HepG2 (cell line): ENCODE data around the gene HNRNPA1. TPM values are rescaled to one million over a fixed set of nuclear protein-coding genes. Genes with fewer than 3 reads are reported as not detected.

Experiments
- ATM ChIP-seq: fragments of 450-650 bp; IDR thresholded peaks from 2 replicates; pipeline ENCODE4 v1.7.1; 2017; ENCODE audit warnings: mild to moderate bottlenecking, borderline replicate concordance
- GABPB1 ChIP-seq: IDR thresholded peaks from 2 replicates; pipeline ENCODE4 v1.6.1; 2016; ENCODE audit warnings: mild to moderate bottlenecking, missing genetic modification reagents, moderate library complexity, missing compliant biosample characterization
- GLI4 ChIP-seq: sonication (generic); formaldehyde crosslinking; IDR thresholded peaks from 2 replicates; pipeline ENCODE4 v1.5.1; 2020; ENCODE audit warnings: missing genetic modification reagents, mild to moderate bottlenecking, moderate library complexity, borderline replicate concordance
- MED13 ChIP-seq: sonication (generic); formaldehyde crosslinking; IDR thresholded peaks from 2 replicates; pipeline ENCODE4 v1.5.0; 2020; ENCODE audit warnings: missing genetic modification reagents
- MED8 ChIP-seq: sonication (generic); formaldehyde crosslinking; IDR thresholded peaks from 2 replicates; pipeline ENCODE4 v1.8.1; 2023; ENCODE audit warnings: mild to moderate bottlenecking, missing genetic modification reagents; ENCODE audit not compliant: insufficient replicate concordance
- MEF2D ChIP-seq: sonication (generic); formaldehyde crosslinking; IDR thresholded peaks from 2 replicates; pipeline ENCODE4 v1.5.1; 2020; ENCODE audit warnings: mild to moderate bottlenecking, missing genetic modification reagents
- REXO4 ChIP-seq: sonication (generic); formaldehyde crosslinking; IDR thresholded peaks from 2 replicates; pipeline ENCODE4 v1.8.0; 2022; ENCODE audit warnings: missing genetic modification reagents, mild to moderate bottlenecking, borderline replicate concordance
- RFXANK ChIP-seq: IDR thresholded peaks from 2 replicates; pipeline ENCODE4 v1.6.1; 2016
- SIN3B ChIP-seq: fragments of 150-350 bp; IDR thresholded peaks from 2 replicates; pipeline ENCODE4 v1.6.1; 2014; ENCODE audit warnings: low read length
- SMYD3 ChIP-seq: sonication (generic); formaldehyde crosslinking; IDR thresholded peaks from 2 replicates; pipeline ENCODE4 v1.8.1; 2023; ENCODE audit warnings: mild to moderate bottlenecking, missing genetic modification reagents
- TCF12 ChIP-seq, 2 experiments: fragments of 450-650 bp in 1 of 2; sonication (generic) in 1 of 2; formaldehyde crosslinking in 1 of 2; IDR thresholded peaks; 2 replicates each; pipeline versions ENCODE4 v1.6.1 to v1.8.0; 2017 to 2022; ENCODE audit warnings: antibody characterized with exemption in 1 of 2, mild to moderate bottlenecking in 1 of 2, missing genetic modification reagents in 1 of 2, moderate library complexity in 1 of 2
- THAP9 ChIP-seq: sonication (generic); formaldehyde crosslinking; IDR thresholded peaks from 2 replicates; pipeline ENCODE4; 2020; ENCODE audit warnings: missing genetic modification reagents, mild to moderate bottlenecking, borderline replicate concordance
- ZC3H13 ChIP-seq: sonication (generic); formaldehyde crosslinking; IDR thresholded peaks from 2 replicates; pipeline ENCODE4 v1.8.1; 2023; ENCODE audit warnings: mild to moderate bottlenecking, missing genetic modification reagents, moderate library complexity
- ZNF34 ChIP-seq: sonication (generic); formaldehyde crosslinking; IDR thresholded peaks from 2 replicates; pipeline ENCODE4 v1.4.0; 2020; ENCODE audit warnings: mild to moderate bottlenecking, missing genetic modification reagents, borderline replicate concordance
- ZNF549 ChIP-seq: sonication (generic); formaldehyde crosslinking; IDR thresholded peaks from 2 replicates; pipeline ENCODE4 v1.5.0; 2020; ENCODE audit warnings: missing genetic modification reagents
- ZNF564 ChIP-seq: sonication (generic); formaldehyde crosslinking; IDR thresholded peaks from 2 replicates; pipeline ENCODE4 v1.8.1; 2023; ENCODE audit warnings: mild to moderate bottlenecking, missing genetic modification reagents
- ZNF569 ChIP-seq: sonication (generic); formaldehyde crosslinking; IDR thresholded peaks from 2 replicates; pipeline ENCODE4 v1.5.0; 2020; ENCODE audit warnings: mild to moderate bottlenecking, missing genetic modification reagents, moderate library complexity, borderline replicate concordance
- ZNF770 ChIP-seq: sonication (generic); formaldehyde crosslinking; IDR thresholded peaks from 2 replicates; pipeline ENCODE4 v1.5.0; 2020; ENCODE audit warnings: mild to moderate bottlenecking, missing genetic modification reagents
- ZNF773 ChIP-seq: sonication (generic); formaldehyde crosslinking; IDR thresholded peaks from 2 replicates; pipeline ENCODE4 v1.4.0; 2020; ENCODE audit warnings: missing genetic modification reagents, borderline replicate concordance
- ZNF879 ChIP-seq: sonication (generic); formaldehyde crosslinking; IDR thresholded peaks from 2 replicates; pipeline ENCODE4 v1.8.1; 2023; ENCODE audit warnings: missing genetic modification reagents
- polyA plus RNA-seq, 8 experiments: library from polyadenylated mRNA; depleted of rRNA in 3 of 8; stranded (reverse) in 7 of 8; unstranded in 1 of 8; fragments of >200 nt; fragmentation: Illumina TruSeq in 4 of 8; extraction: Trizol in 4 of 8; gene quantifications; 2 replicates each; pipeline versions ENCODE4 v1.2.1 to v1.2.3, GENCODE V29; 2011 to 2016; ENCODE audit warnings: low read depth in 4 of 8, missing spikeins in 1 of 8, mixed read lengths in 1 of 8; ENCODE audit not compliant: insufficient read depth in 1 of 8
- total RNA-seq, 5 experiments: library from RNA; depleted of rRNA; stranded (reverse); fragments of >200 nt; fragmentation: Illumina TruSeq; extraction: Trizol; gene quantifications; 2 replicates each; pipeline ENCODE4 v1.2.3, GENCODE V29; 2016; ENCODE audit warnings: low read depth in 1 of 5
- TF ChIP-seq, protein P1 (sequence below): sonication (generic); formaldehyde crosslinking; IDR thresholded peaks from 2 replicates; pipeline ENCODE4 v1.4.0; 2020; ENCODE audit warnings: missing genetic modification reagents
- TF ChIP-seq, protein P2 (sequence below): sonication (generic); formaldehyde crosslinking; IDR thresholded peaks from 2 replicates; pipeline ENCODE4 v1.4.0; 2020; ENCODE audit warnings: missing genetic modification reagents

The HNRNPA1 gene
- total and polyA plus RNA-seq, 2 of the 13 experiments (the other 11 are each of a cell fraction or from before 2014, with no cell fraction given): 535 to 1,820 TPM

- TF ChIP-seq SIN3B: 0 out of 2 replicates have a peak, but pooled peaks have one; percentile 33
- TF ChIP-seq ZNF34 (CRISPR knock-in tag): no peak
- no peak for TF ChIP-seq ZNF879 (CRISPR knock-in tag)
- no peak for TF ChIP-seq ATM
- TF ChIP-seq MED13 (CRISPR knock-in tag): 0 out of 2 replicates have a peak, but pooled peaks have one; percentile 76
- TF ChIP-seq, protein P1, sequence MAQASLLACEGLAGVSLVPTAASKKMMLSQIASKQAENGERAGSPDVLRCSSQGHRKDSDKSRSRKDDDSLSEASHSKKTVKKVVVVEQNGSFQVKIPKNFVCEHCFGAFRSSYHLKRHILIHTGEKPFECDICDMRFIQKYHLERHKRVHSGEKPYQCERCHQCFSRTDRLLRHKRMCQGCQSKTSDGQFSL (CRISPR knock-in tag): peak; percentile 75
- TF ChIP-seq ZNF549: no peak
- peak; percentile 70; the same call in 1 of the 2 replicates for TF ChIP-seq SMYD3
- 0 out of 2 replicates have a peak, but pooled peaks have one; percentile 19 for TF ChIP-seq ZNF564
- no peak; the same call in 1 of the 2 replicates for TF ChIP-seq RFXANK (CRISPR knock-in tag)
- peak; percentile 34 for TF ChIP-seq MED8 (CRISPR knock-in tag)
- 0 out of 2 replicates have a peak, but pooled peaks have one; percentile 15 for TF ChIP-seq ZNF770
- no peak for TF ChIP-seq TCF12 (IDR thresholded peaks at IDR 0.05)
- no peak for TF ChIP-seq TCF12 (CRISPR knock-in tag; IDR thresholded peaks at IDR 0.05)
- TF ChIP-seq MEF2D: 0 out of 2 replicates have a peak, but pooled peaks have one; percentile 23
- TF ChIP-seq ZNF773 (CRISPR knock-in tag): no peak
- peak; percentile 59 for TF ChIP-seq GABPB1
- peak; percentile 30; the same call in 1 of the 2 replicates for TF ChIP-seq ZNF569
- TF ChIP-seq ZC3H13: no peak
- TF ChIP-seq REXO4 (CRISPR knock-in tag): no peak
- peak; percentile 90; the same call in 1 of the 2 replicates for TF ChIP-seq THAP9 (CRISPR knock-in tag)
- TF ChIP-seq, protein P2, sequence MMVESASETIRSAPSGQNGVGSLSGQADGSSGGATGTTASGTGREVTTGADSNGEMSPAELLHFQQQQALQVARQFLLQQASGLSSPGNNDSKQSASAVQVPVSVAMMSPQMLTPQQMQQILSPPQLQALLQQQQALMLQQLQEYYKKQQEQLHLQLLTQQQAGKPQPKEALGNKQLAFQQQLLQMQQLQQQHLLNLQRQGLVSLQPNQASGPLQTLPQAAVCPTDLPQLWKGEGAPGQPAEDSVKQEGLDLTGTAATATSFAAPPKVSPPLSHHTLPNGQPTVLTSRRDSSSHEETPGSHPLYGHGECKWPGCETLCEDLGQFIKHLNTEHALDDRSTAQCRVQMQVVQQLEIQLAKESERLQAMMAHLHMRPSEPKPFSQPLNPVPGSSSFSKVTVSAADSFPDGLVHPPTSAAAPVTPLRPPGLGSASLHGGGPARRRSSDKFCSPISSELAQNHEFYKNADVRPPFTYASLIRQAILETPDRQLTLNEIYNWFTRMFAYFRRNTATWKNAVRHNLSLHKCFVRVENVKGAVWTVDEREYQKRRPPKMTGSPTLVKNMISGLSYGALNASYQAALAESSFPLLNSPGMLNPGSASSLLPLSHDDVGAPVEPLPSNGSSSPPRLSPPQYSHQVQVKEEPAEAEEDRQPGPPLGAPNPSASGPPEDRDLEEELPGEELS (CRISPR knock-in tag): peak; percentile 34
- TF ChIP-seq GLI4 (CRISPR knock-in tag): 0 out of 2 replicates have a peak, but pooled peaks have one; percentile 21
Observed at GRCh38 chr12:54279632-54280467, 676 bp upstream of the HNRNPA1 start, which contains the start of gene CBX5 (continued).
